DND-41 (cell line): ENCODE data around the gene NUFIP1.

ENCODE experiments used
- EZH2 ChIP-seq: IDR thresholded peaks from 3 replicates; pipeline ENCODE4 v1.6.1; 2012; ENCODE audit warnings: borderline replicate concordance, low read depth, mild to moderate bottlenecking, moderate library complexity, low read length, inconsistent platforms; ENCODE audit not compliant: severe bottlenecking
- TF ChIP-seq, protein P1 (sequence below): IDR thresholded peaks from 2 replicates; pipeline ENCODE4 v1.5.1; 2012; ENCODE audit warnings: borderline replicate concordance, low read length, moderate library complexity, mild to moderate bottlenecking; ENCODE audit not compliant: poor library complexity, severe bottlenecking; ENCODE audit errors: extremely low read depth

DNA sequence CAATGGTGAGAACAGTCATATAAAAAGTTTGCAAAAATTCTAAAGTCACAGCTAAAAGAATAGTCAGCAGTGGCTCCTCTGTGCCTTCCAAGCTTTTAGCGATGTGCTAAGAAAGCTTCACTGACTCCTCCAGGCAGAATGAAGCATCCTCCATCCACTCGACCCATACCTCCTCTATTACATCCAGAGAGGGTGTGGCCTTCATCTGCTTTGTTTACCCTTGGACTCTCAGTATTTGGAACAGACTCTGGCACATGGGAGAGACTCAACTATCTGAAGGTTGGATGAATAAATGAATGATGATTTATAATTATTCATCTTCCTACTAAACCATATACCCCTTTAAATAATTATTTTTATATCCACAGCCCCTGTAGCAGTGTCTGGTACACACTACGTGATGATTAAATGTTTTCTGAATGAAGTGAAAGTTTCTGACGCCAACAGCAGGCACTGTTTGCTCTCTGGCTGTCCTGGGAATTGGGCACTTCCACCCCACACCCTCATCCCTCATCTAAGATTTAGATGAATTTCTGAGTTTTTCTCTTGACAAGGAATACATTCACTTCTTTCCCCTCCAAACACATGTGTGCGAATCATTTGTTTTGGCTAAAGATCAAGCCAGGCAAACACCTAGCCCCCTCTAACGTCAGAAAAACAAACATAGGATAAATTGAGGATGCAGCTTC, 93.9 kb downstream of the NUFIP1 start:
- TF ChIP-seq, protein P1, sequence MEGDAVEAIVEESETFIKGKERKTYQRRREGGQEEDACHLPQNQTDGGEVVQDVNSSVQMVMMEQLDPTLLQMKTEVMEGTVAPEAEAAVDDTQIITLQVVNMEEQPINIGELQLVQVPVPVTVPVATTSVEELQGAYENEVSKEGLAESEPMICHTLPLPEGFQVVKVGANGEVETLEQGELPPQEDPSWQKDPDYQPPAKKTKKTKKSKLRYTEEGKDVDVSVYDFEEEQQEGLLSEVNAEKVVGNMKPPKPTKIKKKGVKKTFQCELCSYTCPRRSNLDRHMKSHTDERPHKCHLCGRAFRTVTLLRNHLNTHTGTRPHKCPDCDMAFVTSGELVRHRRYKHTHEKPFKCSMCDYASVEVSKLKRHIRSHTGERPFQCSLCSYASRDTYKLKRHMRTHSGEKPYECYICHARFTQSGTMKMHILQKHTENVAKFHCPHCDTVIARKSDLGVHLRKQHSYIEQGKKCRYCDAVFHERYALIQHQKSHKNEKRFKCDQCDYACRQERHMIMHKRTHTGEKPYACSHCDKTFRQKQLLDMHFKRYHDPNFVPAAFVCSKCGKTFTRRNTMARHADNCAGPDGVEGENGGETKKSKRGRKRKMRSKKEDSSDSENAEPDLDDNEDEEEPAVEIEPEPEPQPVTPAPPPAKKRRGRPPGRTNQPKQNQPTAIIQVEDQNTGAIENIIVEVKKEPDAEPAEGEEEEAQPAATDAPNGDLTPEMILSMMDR = no peak
- no peak for TF ChIP-seq EZH2
